Parathyroid adenoma (tissue), 2 donors: ENCODE measurements around the gene LPAR5.

Source experiments
- H2AFZ ChIP-seq: fragments of 300-600 bp; sonication (generic); one replicate; pipeline ENCODE4 v1.7.0; 2017; ENCODE audit warnings: antibody characterized with exemption, mild to moderate bottlenecking
- H3K27ac ChIP-seq: fragments of 300-600 bp; sonication (generic); one replicate; pipeline ENCODE4 v1.7.0; 2017
- H3K27me3 ChIP-seq: fragments of 300-600 bp; sonication (generic); one replicate; pipeline ENCODE4 v1.7.0; 2017; ENCODE audit warnings: low read length; ENCODE audit not compliant: control insufficient read depth, insufficient read depth
- H3K36me3 ChIP-seq: fragments of 300-600 bp; sonication (generic); one replicate; pipeline ENCODE4 v1.7.0; 2017; ENCODE audit warnings: low read length; ENCODE audit not compliant: control insufficient read depth, insufficient read depth
- H3K4me1 ChIP-seq: fragments of 300-600 bp; sonication (generic); one replicate; pipeline ENCODE4 v1.7.0; 2017; ENCODE audit warnings: control low read depth
- H3K4me2 ChIP-seq: fragments of 300-600 bp; sonication (generic); one replicate; pipeline ENCODE4 v1.7.0; 2017; ENCODE audit warnings: low read length
- H3K4me3 ChIP-seq: fragments of 300-600 bp; sonication (generic); one replicate; pipeline ENCODE4 v1.7.0; 2017; ENCODE audit warnings: low read depth, low read length
- H3K79me2 ChIP-seq: fragments of 300-600 bp; sonication (generic); one replicate; pipeline ENCODE4 v1.7.0; 2017; ENCODE audit warnings: control low read depth
- H3K9ac ChIP-seq: fragments of 300-600 bp; sonication (generic); one replicate; pipeline ENCODE4 v1.7.0; 2017; ENCODE audit warnings: mild to moderate bottlenecking
- H3K9me3 ChIP-seq: fragments of 300-600 bp; sonication (generic); one replicate; pipeline ENCODE4 v1.7.0; 2017; ENCODE audit warnings: low read length; ENCODE audit not compliant: control insufficient read depth
- TF ChIP-seq, protein P1 (sequence below): fragments of 300-600 bp; sonication (generic); IDR thresholded peaks from one replicate; pipeline ENCODE4 v1.7.0; 2017; ENCODE audit warnings: antibody characterized with exemption, mild to moderate bottlenecking
- donor health status: primary hyperparathyroidism.

Gene LPAR5

GRCh38 chr12:6646276-6647082 is 10.7 kb upstream of the LPAR5 start:
- no peak overlapping the region for H3K27ac ChIP-seq
- no peak overlapping the region for H3K9ac ChIP-seq
- H3K4me3 ChIP-seq = no peak overlapping the region
- no peak overlapping the region for H2AFZ ChIP-seq
- no peaks in the 10 kb centered on the region for H3K9me3 ChIP-seq
- no peaks in the 10 kb centered on the region for H3K36me3 ChIP-seq
- peaks cover under 1% of the 10 kb centered on the region for H3K4me1 ChIP-seq
- H3K27me3 ChIP-seq = no peaks in the 10 kb centered on the region
- peak overlapping the region; percentile 35 for H3K4me2 ChIP-seq
- TF ChIP-seq, protein P1, sequence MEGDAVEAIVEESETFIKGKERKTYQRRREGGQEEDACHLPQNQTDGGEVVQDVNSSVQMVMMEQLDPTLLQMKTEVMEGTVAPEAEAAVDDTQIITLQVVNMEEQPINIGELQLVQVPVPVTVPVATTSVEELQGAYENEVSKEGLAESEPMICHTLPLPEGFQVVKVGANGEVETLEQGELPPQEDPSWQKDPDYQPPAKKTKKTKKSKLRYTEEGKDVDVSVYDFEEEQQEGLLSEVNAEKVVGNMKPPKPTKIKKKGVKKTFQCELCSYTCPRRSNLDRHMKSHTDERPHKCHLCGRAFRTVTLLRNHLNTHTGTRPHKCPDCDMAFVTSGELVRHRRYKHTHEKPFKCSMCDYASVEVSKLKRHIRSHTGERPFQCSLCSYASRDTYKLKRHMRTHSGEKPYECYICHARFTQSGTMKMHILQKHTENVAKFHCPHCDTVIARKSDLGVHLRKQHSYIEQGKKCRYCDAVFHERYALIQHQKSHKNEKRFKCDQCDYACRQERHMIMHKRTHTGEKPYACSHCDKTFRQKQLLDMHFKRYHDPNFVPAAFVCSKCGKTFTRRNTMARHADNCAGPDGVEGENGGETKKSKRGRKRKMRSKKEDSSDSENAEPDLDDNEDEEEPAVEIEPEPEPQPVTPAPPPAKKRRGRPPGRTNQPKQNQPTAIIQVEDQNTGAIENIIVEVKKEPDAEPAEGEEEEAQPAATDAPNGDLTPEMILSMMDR = no peak
- no peaks in the 10 kb centered on the region for H3K79me2 ChIP-seq

GRCh38 chr12:6644903-6645302 is 9.1 kb upstream of the LPAR5 start:
- Histone ChIP-seq H3K27me3 (no peaks in the 10 kb centered on the region), H3K4me2 (no peak overlapping the region), H3K9me3 (no peaks in the 10 kb centered on the region), H3K36me3 (no peaks in the 10 kb centered on the region), H3K4me1 (peaks cover 11% of the 10 kb centered on the region), H3K9ac (no peak overlapping the region), H3K4me3 (no peak overlapping the region), H2AFZ (no peak overlapping the region), H3K27ac (no peak overlapping the region), H3K79me2 (no peaks in the 10 kb centered on the region)
- TF ChIP-seq, protein P1 = peak; percentile 31

DNA sequence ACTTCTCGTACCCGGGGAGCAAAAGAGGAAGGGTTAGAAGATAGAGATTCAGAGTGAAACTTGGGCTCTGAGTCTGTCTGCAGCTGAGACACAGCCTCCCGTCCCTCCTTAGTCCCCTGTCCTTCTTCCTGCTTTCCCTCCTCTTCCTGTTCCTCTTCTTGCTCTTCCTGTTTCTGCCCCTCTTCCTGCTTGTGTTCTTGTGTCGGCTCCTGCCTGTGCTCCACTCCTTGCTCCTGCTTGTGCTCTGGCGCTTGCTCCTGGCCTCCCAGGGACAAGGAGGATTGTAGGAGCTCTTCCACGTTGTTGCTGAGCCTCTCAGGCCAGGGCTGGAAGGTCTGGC is 8.5 kb upstream of the LPAR5 start:
- no peak overlapping the region for H3K27ac ChIP-seq
- H3K4me3 ChIP-seq = no peak overlapping the region

DNA sequence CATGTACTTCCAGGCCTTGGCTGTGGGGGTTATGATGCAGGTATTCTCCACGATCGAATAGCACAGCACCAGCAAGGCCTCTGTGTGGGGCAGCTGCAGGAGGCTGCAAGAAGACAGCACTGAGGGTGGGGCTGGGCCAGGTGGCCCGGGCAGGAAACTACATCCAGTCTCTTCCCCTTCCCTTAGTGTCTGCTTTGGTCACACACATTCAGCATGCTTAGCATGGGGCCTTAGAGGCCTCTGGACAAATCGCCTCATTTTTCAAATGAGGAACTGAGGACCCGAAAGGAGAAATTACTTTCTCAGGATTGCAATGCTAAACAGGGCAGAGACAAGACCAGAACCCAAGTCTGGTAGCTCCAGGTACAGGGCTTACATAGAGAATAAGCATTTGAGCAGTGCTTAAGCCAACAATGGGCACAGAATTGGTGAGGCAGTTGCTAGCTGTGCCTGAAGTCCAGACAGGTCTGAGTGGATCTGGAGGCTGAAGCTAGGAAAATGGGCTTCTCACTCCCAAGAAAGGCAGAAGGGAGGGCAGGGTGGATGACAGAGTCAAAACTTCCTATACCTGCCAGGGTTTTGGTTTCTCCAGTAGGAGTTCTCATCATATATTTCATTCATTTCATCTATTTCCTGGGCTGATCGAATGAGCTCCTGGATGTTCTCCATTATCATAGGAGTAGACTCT is 8.0 kb upstream of the LPAR5 start:
- H3K27me3 ChIP-seq = no peaks in the 10 kb centered on the region
- H3K4me1 ChIP-seq = peaks cover 11% of the 10 kb centered on the region
- no peak overlapping the region for H3K4me3 ChIP-seq
- no peaks in the 10 kb centered on the region for H3K9me3 ChIP-seq
- H2AFZ ChIP-seq = no peak overlapping the region
- no peak overlapping the region for H3K4me2 ChIP-seq
- no peak overlapping the region for H3K27ac ChIP-seq
- H3K9ac ChIP-seq = no peak overlapping the region
- no peaks in the 10 kb centered on the region for H3K36me3 ChIP-seq
- no peaks in the 10 kb centered on the region for H3K79me2 ChIP-seq
- TF ChIP-seq, protein P1 = no peak

More for the DNA sequence above, 8.5 kb upstream of the LPAR5 start:
- peaks cover 11% of the 10 kb centered on the region for H3K4me1 ChIP-seq
- H3K9me3 ChIP-seq = no peaks in the 10 kb centered on the region
- no peaks in the 10 kb centered on the region for H3K79me2 ChIP-seq
- H2AFZ ChIP-seq = no peak overlapping the region
- no peaks in the 10 kb centered on the region for H3K36me3 ChIP-seq
- TF ChIP-seq, protein P1 = no peak
- H3K27me3 ChIP-seq = no peaks in the 10 kb centered on the region
- H3K9ac ChIP-seq = no peak overlapping the region
- H3K4me2 ChIP-seq = no peak overlapping the region
